Stimulated activated CD4-positive, alpha-beta T cell treated with anti-CD3 and anti-CD28 coated beads, Interleukin-15, amount 100 ng/mL, for 1 hour (primary cell): ENCODE data around the gene MYO7B.

Source experiments
- DNase-seq, 2 donors: peaks; one replicate each; pipeline ENCODE4 v3.0.0-alpha.2; 2020; ENCODE audit warnings: low read depth in 1 of 2, low spot score in 1 of 2

MYO7B gene

DNA sequence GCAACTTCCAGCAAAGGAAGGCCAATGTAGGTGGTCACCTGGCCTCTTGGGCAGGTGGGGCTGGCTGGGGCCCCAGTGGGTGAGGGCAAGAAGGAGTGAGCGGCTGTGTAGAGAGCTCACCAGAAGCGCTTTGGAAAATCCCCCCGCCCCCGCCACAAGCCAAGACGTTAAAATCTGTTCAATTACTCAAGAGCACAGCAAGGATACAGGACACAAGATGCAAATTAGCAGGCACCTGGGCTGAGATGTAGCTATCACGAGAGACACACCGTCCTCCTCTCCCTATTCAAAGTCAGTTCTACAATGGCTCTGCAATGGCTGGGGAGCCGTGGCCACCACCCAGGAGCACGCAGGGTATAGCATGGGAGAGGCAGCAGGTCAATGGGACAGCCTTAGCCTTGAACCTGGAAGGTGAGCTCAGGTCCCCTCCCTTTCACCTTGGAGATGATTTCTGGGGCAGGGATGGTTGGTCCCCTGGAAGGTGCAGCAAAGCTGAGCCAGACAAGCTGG, 72.0 kb downstream of the MYO7B start:
- DNase-seq = no peak

DNA sequence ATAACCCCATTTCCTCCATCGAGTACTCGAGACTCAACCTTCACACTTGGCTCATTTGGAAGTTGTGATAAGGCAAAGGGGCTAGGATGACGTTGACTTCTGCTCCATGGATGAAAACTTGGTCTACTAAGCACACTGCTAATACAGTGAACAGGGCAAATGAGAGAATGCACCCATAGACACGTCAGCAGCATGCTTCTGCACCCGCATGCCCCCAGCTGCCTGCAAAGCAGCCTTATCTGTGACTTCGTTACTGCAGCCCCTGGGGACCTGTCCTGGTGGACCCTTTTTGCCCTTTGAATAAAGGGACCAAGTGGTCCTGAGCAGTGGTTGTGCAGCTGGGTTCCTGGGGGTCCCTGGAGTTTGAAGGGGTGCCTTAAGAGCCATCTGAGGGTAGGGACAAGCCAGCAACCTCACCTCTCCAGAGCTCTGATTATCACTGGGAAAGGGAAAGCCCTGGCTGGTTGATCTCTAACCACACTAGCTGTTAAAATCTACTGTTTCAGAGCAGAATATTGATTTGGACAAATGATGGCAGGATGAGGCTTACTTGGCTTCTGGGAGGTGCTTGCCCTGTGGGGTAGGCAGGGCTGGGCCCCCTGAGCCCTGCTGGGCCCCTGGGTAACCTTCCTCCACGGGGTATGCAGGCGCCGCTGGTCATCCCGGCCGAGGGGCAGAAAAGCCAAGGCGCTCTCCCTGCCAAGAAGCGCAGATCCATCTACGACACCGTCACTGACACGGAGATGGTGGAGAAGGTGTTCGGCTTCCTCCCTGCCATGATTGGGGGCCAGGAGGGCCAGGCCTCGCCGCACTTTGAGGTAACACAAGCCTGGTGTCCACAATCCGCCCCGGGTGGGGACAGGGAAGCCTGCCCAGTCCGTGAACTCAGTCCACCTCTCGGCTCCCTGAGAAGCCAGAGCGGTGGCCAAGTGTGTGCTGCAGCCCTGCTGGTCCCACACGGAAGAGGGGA, 72.9 kb downstream of the MYO7B start:
- no peak for DNase-seq

DNA sequence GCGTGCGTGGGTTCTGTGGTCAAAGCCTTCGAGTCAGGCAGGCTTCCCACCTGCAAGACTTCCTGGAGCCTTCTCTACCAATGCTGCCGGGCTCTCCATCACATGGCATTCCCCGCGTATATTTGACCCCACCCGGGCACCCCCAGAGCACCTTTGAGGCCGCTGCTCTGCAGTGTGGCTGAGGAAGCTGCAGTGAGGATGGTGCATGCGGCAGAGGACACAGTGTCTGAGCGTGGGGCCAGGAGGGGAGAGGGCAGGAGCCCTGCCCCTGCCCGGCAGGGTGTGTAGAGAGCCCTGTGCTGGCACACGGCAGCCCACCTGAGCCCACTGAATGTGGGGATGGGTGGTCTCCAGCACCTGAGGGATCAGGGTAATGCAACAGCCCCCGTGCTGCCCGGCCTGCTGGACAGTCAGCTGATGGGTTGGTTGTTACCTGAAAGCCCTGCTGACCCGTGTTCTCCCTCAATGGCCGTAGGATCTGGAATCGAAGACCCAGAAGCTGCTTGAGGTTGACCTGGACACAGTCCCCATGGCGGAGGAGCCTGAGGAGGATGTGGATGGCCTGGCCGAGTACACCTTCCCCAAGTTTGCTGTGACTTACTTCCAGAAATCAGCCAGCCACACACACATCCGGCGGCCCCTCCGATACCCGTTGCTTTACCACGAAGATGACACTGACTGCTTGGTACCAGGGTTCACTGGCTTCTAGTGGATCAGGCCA, 73.7 kb downstream of the MYO7B start:
- DNase-seq = no peak

DNA sequence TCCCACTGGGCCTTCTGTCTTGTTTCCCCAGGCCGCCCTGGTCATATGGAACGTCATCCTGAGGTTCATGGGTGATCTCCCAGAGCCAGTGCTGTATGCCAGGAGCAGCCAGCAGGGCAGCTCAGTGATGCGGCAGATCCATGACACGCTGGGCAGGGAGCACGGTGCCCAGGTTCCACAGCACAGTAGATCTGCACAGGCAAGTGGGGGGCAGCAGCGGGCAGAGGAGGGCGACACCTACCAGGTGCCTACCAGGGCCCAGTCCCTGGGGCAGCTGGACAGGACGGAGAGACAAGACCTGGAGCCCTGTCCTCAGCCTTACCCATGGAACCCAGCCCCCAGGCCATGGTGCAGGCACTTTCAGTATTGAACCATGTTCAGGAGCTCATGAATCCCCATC, 74.3 kb downstream of the MYO7B start:
- no peak for DNase-seq

GRCh38 chr2:127610561-127610960, 75.1 kb downstream of the MYO7B start:
- DNase-seq = no peak

DNA sequence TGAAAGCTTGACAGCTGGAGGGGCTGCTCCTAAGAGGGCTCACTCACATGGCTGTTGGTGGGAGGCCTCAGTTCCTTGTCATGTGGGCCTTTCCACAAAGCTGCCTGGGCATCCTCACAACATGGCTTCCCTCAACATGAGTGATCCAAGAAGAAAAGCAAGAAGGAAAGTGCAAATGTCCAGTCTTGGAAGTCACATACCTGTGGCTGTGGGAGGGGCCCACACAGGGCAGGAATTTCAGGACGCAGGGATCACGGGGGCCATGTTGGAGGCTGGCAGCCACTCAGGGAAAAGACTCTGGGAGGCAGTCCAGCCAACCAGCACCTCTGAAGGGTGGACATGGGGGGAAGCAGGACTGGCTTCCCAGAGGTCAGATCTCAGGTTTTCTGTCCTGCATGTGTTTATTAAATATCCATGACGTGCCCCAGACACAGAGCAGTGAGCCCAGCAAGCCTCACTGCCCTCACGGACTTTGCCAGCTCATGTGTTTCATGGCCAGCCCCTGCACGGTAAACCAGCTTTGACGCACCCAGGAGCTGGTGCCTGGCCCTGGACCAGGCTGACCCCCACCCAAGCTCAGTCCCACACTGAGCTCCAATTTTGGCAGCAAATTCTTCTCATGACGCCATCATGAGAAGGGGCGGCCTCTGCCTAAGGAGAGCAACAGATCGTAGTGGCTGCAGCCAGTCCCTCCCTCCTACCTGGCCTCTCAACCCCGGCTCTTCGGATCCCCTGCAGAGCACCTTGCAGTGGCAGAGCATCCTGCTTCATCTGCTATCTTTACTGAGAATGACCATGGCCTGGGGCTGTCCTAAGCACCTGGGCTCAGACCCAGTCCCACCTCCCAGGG, 75.8 kb downstream of the MYO7B start:
- no peak for DNase-seq

DNA sequence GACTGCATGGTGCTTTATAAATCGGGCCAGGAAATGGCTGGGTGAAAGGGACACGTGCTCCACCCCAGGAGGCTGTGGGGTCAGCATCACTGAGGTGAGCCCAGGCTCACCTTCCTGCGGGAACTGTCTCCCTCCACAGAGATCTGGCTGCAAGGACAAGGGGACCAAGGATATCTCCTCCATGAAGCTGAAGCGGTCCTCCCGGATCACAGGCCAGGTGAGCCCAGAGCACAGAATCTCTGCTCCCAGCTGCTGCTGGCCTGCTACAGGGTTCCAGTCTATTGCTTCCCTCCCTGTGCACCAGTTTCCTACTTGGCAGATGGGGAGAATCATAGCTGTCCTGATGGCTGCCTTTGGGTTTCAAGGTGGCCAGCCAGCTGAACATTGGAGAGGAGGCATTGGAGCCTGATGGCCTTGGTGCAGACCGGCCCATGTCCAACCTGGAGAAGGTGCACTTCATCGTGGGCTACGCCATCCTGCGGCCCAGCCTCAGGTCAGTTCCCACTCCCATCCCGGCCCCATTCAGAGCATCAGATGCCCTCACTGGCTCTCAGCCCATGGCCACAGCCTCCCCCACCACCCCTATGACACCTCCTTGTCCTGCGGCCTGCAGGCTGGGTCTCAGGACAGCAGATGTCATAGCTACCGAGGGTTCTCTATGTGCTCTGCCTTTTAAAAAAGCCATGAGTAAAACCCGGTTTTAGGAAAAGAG, 76.8 kb downstream of the MYO7B start:
- no peak for DNase-seq

GRCh38 chr2:127614246-127614645, 78.8 kb downstream of the MYO7B start:
- DNase-seq = no peak

- DNase-seq = no peak
Observed at GRCh38 chr2:127614731-127615130, 79.2 kb downstream of the MYO7B start.

DNA sequence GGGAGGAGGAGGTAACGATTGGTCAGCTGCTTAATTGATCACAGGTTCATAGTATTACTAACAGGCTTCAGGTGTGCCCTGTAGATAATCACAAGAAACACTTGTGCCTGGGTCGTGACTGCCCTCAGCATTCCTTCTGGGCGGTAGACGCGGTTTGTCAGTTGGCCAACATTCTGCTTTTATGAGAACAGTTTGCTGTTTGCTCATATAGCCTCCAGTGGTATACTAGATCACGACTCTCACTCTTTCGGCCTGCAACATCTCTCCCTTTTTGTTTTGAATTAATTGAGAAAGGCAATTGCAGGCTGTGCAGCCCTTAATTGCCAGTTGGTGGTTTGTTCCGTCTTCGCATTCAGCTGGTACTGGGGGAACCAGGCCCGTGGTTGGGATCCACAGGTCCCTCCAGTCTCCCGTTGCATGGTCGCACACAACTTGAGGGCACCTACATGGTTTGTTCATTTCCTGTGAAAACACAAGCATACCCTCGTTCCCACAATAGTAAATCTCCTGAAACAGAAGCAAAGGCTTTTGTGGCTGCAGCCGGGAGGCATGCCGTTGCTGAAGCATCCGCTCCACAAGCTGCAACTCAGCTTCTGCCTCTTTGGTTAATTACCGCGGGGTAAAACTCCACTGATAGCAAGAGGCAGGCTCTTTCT, 80.2 kb downstream of the MYO7B start:
- DNase-seq = no peak

GRCh38 chr2:127618551-127619202, 83.2 kb downstream of the MYO7B start:
- DNase-seq = no peak

DNA sequence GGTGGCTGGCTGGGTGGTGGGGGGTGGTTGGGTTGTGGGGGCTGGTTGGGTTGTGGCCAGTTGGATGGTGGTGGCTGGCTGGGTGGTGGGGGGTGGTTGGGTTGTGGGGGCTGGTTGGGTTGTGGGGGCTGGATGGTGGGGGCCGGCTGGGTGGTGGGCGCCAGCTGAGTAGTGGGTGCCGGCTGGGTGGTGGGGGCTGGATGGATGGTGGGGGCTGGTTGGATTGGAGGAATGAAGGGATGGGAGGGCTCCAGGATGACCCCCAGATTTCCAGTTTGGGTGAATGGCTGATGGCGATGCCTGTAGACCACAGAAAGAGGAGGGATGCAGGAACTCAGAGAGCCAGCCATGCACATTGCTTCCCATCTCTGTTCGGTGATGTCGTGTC, 83.7 kb downstream of the MYO7B start:
- DNase-seq = no peak

GRCh38 chr2:127619877-127620705, 84.6 kb downstream of the MYO7B start:
- no peak for DNase-seq

GRCh38 chr2:127620866-127621265, 85.4 kb downstream of the MYO7B start:
- DNase-seq = no peak

- no peak for DNase-seq
Observed at GRCh38 chr2:127621981-127622431, 86.5 kb downstream of the MYO7B start.

- no peak for DNase-seq
Observed at GRCh38 chr2:127622561-127623387, 87.3 kb downstream of the MYO7B start.

DNA sequence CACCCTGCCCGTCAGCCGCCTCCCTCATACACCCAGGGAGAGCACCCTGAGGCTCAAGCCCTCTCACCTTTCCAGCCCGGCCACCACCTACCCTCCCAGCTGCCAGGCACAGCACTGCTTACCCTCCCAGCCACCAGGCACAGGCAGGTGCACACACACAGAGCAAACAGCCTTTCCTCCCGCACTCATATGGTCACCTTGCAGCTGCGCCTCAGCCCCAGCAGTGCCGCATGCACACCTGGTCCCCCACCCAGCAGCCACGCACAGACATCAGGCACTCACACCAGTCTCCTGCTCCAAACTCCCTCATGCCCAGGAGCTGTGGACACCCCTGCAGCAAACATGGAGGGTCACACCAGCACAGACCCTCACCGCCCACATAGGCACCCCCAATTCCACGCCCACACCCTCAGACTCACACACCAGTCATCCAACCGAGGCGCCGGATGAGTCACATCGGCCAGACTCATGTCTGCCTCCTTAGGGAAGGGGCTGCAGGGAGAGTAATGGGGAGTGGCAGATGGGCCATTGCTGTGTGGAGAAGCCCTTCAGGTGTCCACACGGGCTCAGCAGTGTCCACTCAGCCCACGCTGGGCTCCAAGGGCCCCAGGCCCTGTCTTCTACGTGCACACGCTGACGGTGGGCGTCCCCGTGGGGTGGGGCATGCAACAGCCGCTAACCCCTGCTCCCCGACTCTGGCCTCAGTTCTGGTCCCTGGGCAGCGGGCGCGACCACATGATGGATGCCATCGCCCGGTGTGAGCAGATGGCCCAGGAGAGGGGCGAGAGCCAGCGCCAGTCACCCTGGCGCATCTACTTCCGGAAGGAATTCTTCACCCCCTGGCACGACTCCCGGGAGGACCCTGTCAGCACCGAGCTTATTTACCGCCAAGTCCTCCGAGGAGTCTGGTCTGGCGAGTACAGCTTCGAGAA, 88.2 kb downstream of the MYO7B start:
- DNase-seq = no peak
